Muscle of leg (tissue), 11 donors: Measurements from ENCODE around the gene STARD3NL. TPM values are rescaled to one million over a fixed set of nuclear protein-coding genes. Genes with fewer than 3 reads are reported as not detected.

ENCODE experiments used
- DNase-seq: peaks from one replicate; pipeline ENCODE4 v3.0.0; 2013
- H3K27ac ChIP-seq: one replicate; pipeline ENCODE4 v1.5.1; 2013; ENCODE audit warnings: mild to moderate bottlenecking, low read length, control low read depth
- H3K27me3 ChIP-seq: one replicate; pipeline ENCODE4 v1.6.1; 2013; ENCODE audit warnings: low read length; ENCODE audit not compliant: control insufficient read depth, insufficient read depth
- H3K36me3 ChIP-seq: one replicate; pipeline ENCODE4 v1.6.1; 2013; ENCODE audit warnings: low read length; ENCODE audit not compliant: control insufficient read depth, insufficient read depth
- H3K4me1 ChIP-seq: one replicate; pipeline ENCODE4 v1.6.1; 2013; ENCODE audit warnings: low read length; ENCODE audit not compliant: control insufficient read depth, insufficient read depth
- H3K4me3 ChIP-seq: one replicate; pipeline ENCODE4 v1.5.1; 2013; ENCODE audit warnings: low read length, control low read depth
- H3K9me3 ChIP-seq: replicated peaks from 2 replicates; pipeline ENCODE4 v1.6.1; 2013; ENCODE audit warnings: low read depth, low read length; ENCODE audit not compliant: control insufficient read depth
- WGBS: methylation state at CpG from one replicate; pipeline ENCODE4 v1.1.5; 2013; ENCODE audit warnings: missing lambda C conversion rate; ENCODE audit not compliant: insufficient coverage; 5-methylcytosine and 5-hydroxymethylcytosine counted together
- polyA plus RNA-seq, 8 donors: library from polyadenylated mRNA; unstranded; fragments of 120-200 nt; gene quantifications; one replicate each; pipeline versions ENCODE4 v1.2.1 to v1.2.3, GENCODE V29; 2013; ENCODE audit warnings: inconsistent platforms in 1 of 8, low replicate concordance in 1 of 8; ENCODE audit not compliant: insufficient read length in 8 of 8, insufficient read depth in 1 of 8
- total RNA-seq: library from RNA; stranded (reverse); fragments of 120-200 nt; gene quantifications from one replicate; pipeline ENCODE4 v1.2.4, GENCODE V29; 2013

The STARD3NL gene
- total and polyA plus RNA-seq, 9 donors: 29.7 to 37.8 (median 31.1) TPM

- H3K27ac ChIP-seq: no peak overlapping the region
- DNase-seq: no peak
- H3K36me3 ChIP-seq: no peaks in the 10 kb centered on the region
- no CpG with 5 or more reads among the region's 4 CpGs for WGBS
- no peak overlapping the region for H3K4me3 ChIP-seq
- no peaks in the 10 kb centered on the region for H3K4me1 ChIP-seq
- H3K27me3 ChIP-seq: no peaks in the 10 kb centered on the region
- no peaks in the 10 kb centered on the region for H3K9me3 ChIP-seq
Observed at GRCh38 chr7:38274486-38274885, 96.4 kb downstream of the STARD3NL start.

GRCh38 chr7:38274927-38275620 lies 97.0 kb downstream of the STARD3NL start:
- Histone ChIP-seq H3K36me3 (no peaks in the 10 kb centered on the region), H3K4me3 (no peak overlapping the region), H3K27ac (no peak overlapping the region), H3K9me3 (no peaks in the 10 kb centered on the region), H3K4me1 (no peaks in the 10 kb centered on the region), H3K27me3 (no peaks in the 10 kb centered on the region)
- no peak for DNase-seq
- no CpG with 5 or more reads among the region's 3 CpGs for WGBS

- Histone ChIP-seq H3K27ac (no peak overlapping the region), H3K4me3 (no peak overlapping the region), H3K4me1 (no peaks in the 10 kb centered on the region), H3K27me3 (no peaks in the 10 kb centered on the region), H3K36me3 (no peaks in the 10 kb centered on the region), H3K9me3 (no peaks in the 10 kb centered on the region)
- no peak for DNase-seq
- WGBS: no CpG with 5 or more reads among the region's 6 CpGs
Observed at GRCh38 chr7:38276096-38276877, 98.2 kb downstream of the STARD3NL start.

- Histone ChIP-seq H3K27me3 (no peaks in the 10 kb centered on the region), H3K27ac (no peak overlapping the region), H3K4me3 (no peak overlapping the region), H3K9me3 (no peaks in the 10 kb centered on the region), H3K4me1 (no peaks in the 10 kb centered on the region), H3K36me3 (no peaks in the 10 kb centered on the region)
- DNase-seq: no peak
- WGBS: no CpG with 5 or more reads among the region's 1 CpG
Observed at GRCh38 chr7:38280000-38280399, 102.0 kb downstream of the STARD3NL start.
